ENCODE measurements around the gene MYL5. TPM values are rescaled to one million over a fixed set of nuclear protein-coding genes. Genes with fewer than 3 reads are reported as not detected.

MYL5 gene
- polyA plus RNA-seq, 3 donors from 2014 or later, result 3.3 to 8.1 (median 5.0) TPM

DNA sequence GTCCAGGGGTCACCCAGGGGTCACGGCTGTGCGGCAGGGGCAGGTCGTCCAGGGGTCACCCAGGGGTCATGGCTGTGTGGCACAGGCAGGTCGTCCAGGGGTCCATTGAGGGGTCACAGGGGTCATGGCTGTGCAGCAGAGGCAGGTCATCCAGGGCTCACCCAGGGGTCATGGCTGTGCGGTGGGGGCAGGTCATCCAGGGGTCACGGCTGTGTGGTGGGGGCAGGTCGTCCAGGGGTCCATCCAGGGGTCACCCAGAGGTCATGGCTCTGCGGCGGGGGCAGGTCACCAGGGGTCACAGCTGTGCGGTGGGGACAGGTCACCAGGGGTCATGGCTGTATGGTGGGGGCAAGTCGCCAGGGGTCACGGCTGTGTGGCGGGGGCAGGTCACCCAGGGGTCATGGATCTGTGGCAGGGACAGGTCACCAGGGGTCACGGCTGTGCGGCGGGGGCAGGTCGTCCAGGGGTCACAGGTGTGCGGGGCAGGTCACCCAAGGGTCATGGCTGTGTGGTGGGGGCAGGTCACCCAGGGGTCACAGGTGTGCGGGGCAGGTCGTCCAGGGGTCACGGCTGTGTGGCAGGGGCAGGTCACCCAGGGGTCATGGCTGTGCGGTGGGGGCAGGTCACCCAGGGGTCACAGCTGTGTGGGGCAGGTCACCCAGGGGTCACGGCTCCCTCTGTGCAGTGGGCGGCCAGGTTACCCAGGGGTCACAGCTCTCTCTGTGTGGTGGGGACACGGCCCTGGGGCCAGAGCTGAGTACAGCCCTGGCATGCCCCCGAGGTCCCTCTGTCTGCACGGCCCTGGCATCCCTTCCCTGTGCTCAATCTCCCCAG, 16.3 kb upstream of the MYL5 start:
- no peak for DNase-seq
- peaks cover 0 to 9% (median 6%) of the 10 kb centered on the region in 3 donors for H3K36me3 Mint-ChIP-seq
- H3K27ac Mint-ChIP-seq, result no peak overlapping the region
- peaks cover 0 to 2% of the 10 kb centered on the region in 2 donors for H3K4me1 Mint-ChIP-seq
- H3K9me3 Mint-ChIP-seq, result no peaks in the 10 kb centered on the region
- H3K4me3 Mint-ChIP-seq, result no peak overlapping the region
- peaks cover 0 to 2% (median 1%) of the 10 kb centered on the region in 3 donors for H3K27me3 Mint-ChIP-seq (ENCODE audit: low read depth in 3 of 3)

DNA sequence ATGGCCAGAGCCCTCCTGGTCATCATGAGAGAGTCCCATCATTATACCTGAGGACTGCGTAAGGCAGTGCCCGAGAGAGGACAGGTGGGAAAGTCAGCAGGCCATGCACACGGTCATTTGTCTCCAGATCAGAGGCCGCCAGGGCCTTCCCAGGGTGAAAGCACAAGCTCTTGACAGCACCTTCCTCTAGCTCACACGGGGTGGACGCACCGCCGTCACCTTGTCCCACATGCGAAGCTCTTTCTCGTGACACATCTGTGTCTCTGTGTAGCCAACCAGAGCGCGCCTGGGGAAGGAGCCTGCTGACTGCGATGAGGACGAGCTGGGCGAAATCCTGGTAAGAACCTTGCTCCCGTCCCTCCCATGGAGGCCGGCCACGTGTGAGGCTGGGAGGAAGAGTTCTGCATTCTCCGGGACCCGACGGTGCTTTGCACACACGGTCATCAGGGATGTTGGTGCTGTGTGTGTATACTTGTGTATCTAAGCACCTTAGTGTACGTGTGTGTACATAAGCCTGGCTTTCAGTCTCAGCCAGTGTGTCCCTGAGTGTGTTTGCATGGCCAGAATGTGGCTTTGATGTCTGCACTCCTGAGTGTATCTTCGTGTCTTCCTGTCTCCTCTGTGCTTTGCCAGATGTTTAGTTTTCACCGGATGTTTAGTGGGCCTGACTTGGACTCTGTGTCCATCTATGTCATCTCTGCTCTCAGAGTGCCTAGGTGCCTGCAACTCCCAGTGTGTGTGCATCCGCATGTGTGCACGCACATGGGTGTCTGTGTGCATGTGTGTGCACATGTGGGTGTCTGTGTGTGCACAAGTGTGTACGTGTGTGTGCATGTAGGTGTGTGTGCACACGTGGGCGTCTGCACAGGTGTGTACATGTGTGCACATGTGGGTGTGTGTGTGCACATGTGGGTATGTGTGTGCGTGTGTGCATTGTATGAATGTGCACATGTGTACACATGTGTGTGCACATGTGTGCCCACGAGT, 15.4 kb upstream of the MYL5 start:
- Mint-ChIP-seq H3K27me3 (ENCODE audit: low read depth in 3 of 3) (peaks cover 0 to 2% (median 0%) of the 10 kb centered on the region in 3 donors), H3K4me1 (peaks cover 0 to 6% of the 10 kb centered on the region in 2 donors), H3K36me3 (peaks cover 0 to 9% (median 6%) of the 10 kb centered on the region in 3 donors), H3K4me3 (no peak overlapping the region), H3K27ac (peak overlapping the region in 2 of 6 donors; percentile 18 to 69), H3K9me3 (no peaks in the 10 kb centered on the region)
- no peak for DNase-seq

DNA sequence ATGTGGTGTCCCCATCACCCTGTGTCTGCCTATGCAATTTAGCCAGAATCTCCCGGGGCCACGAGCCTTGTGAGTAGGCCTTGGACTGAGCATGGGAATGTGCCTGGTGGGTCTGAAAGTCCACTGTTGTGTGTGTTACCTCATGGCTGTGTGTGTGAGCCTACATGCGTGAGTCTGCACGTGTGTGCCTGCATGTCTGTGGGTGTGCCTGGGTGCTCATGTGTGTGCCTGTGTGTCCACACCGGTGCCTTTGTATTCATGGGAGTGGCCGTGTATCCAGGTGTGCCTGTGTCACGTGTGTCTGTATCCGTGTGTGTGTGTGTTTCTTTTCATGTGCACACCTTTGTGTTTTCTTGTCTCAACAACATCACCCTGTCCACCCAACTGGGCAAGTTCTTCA, 14.5 kb upstream of the MYL5 start:
- Mint-ChIP-seq H3K9me3 (no peaks in the 10 kb centered on the region), H3K4me3 (peak overlapping the region in 2 of 5 donors; percentile 16 to 35), H3K27ac (no peak overlapping the region), H3K36me3 (peaks cover 0 to 9% (median 6%) of the 10 kb centered on the region in 3 donors), H3K4me1 (peaks cover 5 to 11% of the 10 kb centered on the region in 2 donors), H3K27me3 (ENCODE audit: low read depth in 3 of 3) (peaks cover 0 to 2% (median 0%) of the 10 kb centered on the region in 3 donors)
- no peak for DNase-seq

DNA sequence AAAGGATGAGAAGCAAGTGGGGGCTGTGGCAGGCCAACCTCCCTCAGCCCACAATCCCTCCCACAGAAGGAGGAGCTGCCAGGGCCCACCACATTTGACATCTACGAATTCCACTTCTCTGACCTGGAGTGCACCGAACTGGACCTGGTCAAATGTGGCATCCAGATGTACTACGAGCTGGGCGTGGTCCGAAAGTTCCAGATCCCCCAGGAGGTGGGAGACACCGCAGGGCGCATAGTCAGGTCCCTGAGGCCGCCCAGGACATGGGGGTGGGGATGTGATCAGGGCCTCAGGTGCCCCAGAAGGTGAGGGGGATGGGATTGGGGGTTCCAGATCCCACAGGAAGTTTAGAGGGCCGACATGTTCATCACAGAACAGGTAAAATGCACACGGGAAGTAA, 13.9 kb upstream of the MYL5 start:
- no peak for DNase-seq
- H3K36me3 Mint-ChIP-seq, result peaks cover 0 to 9% (median 6%) of the 10 kb centered on the region in 3 donors
- peaks cover 0 to 2% (median 0%) of the 10 kb centered on the region in 3 donors for H3K27me3 Mint-ChIP-seq (ENCODE audit: low read depth in 3 of 3)
- peaks cover 5 to 11% of the 10 kb centered on the region in 2 donors for H3K4me1 Mint-ChIP-seq
- H3K9me3 Mint-ChIP-seq, result no peaks in the 10 kb centered on the region
- peak overlapping the region in 1 of 6 donors; percentile 49 for H3K27ac Mint-ChIP-seq
- H3K4me3 Mint-ChIP-seq, result no peak overlapping the region

DNA sequence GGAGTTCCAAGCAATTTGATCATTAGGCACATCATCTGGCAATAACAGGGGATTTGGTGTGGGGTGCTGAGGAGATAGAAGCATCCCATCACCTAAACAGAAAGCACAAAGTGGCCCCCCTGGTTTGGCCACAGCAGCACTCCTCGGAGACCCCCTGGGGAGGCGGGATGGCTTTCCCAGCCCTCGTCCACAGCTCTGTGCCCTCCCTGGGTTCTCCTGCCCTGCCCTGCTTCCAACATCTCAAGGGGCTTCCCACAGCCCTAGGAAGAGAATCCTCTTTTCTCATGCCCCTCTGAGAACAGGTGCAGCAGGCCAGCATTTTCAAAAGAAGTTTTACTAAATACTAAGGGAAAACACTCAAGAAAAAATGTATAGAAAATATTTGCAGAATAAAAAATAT, 13.1 kb upstream of the MYL5 start:
- Mint-ChIP-seq H3K27ac (no peak overlapping the region), H3K4me1 (peaks cover 5 to 11% of the 10 kb centered on the region in 2 donors), H3K36me3 (peaks cover 0 to 9% (median 6%) of the 10 kb centered on the region in 3 donors), H3K9me3 (no peaks in the 10 kb centered on the region), H3K4me3 (peak overlapping the region; percentile 2 to 56 (median 39)), H3K27me3 (ENCODE audit: low read depth in 3 of 3) (no peaks in the 10 kb centered on the region)
- DNase-seq, result no peak

DNA sequence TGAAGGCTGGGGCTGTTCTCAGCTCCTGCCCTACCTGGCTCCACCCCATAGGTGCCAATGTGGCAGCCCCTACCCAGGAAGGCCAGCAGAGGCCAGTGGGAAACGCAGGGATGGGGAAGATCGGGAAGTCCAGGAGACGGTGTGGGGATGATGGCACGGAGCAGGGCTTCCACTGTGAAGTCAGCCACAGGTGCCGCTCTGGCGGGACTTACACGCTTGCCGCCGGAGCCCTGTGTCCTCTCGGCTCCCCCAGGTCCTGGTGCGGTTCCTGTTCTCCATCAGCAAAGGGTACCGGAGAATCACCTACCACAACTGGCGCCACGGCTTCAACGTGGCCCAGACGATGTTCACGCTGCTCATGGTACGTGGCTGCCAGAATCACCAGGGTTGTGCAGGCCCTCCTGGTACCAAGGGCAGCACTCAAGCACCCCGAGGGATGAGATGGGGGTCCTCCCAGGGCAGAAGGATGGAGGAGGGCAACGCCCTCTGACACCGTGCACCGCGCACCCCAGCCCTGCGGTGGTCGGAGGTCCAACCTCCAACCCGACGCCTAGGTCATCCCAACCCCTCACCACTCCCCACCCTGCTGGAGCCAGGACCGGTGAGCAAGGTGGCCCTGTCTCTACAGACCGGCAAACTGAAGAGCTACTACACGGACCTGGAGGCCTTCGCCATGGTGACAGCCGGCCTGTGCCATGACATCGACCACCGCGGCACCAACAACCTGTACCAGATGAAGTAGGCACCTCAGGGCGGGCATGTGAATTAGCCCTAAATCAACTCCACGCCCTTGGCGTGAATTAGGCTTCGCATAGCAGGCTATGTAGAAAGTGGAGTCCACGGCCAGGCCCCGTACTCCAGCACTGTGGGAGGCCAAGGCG, 12.2 kb upstream of the MYL5 start:
- Mint-ChIP-seq H3K4me3 (peak overlapping the region in 4 of 5 donors; percentile 38 to 83 (median 64)), H3K27me3 (ENCODE audit: low read depth in 3 of 3) (no peaks in the 10 kb centered on the region), H3K27ac (peak overlapping the region in 3 of 6 donors; percentile 6 to 74 (median 39)), H3K36me3 (peaks cover 0 to 9% (median 6%) of the 10 kb centered on the region in 3 donors), H3K4me1 (peaks cover 5 to 11% of the 10 kb centered on the region in 2 donors), H3K9me3 (no peaks in the 10 kb centered on the region)
- DNase-seq, result no peak

DNA sequence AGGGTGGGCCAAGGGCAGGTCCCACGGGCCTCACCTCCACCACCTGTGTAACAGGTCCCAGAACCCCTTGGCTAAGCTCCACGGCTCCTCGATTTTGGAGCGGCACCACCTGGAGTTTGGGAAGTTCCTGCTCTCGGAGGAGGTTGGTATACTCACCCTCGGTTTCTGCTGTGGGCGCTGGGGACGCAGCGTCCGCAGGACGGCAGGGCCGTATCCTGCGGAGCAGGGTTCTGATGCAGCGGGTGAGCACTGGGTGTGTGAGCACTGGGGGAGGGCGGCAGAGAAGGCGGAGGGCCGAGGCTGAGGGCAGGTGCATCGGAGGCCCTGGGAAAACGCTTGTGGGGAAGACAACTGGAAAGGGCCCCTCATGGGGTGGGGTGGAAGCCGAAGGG, 11.3 kb upstream of the MYL5 start:
- Mint-ChIP-seq H3K4me1 (peaks cover 5 to 11% of the 10 kb centered on the region in 2 donors), H3K27ac (peak overlapping the region; percentile 45 to 77 (median 70)), H3K9me3 (no peaks in the 10 kb centered on the region), H3K36me3 (peaks cover 0 to 9% (median 6%) of the 10 kb centered on the region in 3 donors), H3K27me3 (ENCODE audit: low read depth in 3 of 3) (peaks cover 0 to 2% (median 0%) of the 10 kb centered on the region in 3 donors), H3K4me3 (peak overlapping the region; percentile 78 to 83 (median 80))
- DNase-seq, result no peak

DNA sequence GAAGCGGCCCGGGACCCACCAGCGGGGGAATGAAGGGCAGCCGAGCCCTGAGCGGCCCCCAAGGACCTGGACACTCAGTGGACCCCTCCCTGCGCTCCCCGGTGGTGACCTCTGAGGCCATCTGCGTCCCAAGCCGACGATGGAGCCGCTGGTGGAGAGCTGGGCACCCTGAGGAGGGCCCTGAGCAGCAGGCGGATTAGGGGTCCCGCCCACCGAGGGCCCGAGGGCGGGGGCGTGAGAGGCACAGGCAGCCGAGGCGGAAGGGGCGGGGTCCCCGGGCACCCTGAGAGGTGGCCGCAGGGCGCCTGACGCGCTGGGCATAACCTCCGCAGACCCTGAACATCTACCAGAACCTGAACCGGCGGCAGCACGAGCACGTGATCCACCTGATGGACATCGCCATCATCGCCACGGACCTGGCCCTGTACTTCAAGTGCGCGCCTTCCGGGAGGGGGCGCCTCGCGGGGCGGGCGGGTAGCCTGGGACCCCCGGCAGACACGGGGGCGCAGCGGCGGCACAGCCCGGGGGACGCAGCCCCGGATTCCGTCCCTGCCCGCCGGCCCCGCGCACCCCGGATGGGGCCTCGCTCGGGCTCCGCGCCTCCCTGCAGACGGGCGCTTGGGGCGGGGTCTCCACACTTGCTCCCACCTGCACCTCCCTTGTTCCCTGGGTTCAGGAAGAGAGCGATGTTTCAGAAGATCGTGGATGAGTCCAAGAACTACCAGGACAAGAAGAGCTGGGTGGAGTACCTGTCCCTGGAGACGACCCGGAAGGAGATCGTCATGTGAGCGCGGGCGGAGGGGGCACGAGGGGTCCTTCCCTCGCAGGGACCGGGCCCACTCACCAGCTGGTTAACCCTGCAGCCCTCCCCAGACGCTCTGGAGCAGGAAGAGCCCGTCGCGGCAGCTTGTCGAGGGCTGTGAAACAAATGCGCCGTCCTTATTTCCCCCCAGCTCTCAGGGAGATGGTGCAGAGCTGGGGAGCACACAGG, 10.6 kb upstream of the MYL5 start:
- Mint-ChIP-seq H3K27ac (peak overlapping the region; percentile 74 to 89 (median 80)), H3K36me3 (peaks cover 0 to 9% (median 6%) of the 10 kb centered on the region in 3 donors), H3K27me3 (ENCODE audit: low read depth in 3 of 3) (peaks cover 0 to 2% (median 0%) of the 10 kb centered on the region in 3 donors), H3K4me3 (peak overlapping the region; percentile 78 to 88 (median 82)), H3K9me3 (no peaks in the 10 kb centered on the region), H3K4me1 (peaks cover 5 to 11% of the 10 kb centered on the region in 2 donors)
- DNase-seq, result peak; percentile 72 to 78 (median 78)

DNA sequence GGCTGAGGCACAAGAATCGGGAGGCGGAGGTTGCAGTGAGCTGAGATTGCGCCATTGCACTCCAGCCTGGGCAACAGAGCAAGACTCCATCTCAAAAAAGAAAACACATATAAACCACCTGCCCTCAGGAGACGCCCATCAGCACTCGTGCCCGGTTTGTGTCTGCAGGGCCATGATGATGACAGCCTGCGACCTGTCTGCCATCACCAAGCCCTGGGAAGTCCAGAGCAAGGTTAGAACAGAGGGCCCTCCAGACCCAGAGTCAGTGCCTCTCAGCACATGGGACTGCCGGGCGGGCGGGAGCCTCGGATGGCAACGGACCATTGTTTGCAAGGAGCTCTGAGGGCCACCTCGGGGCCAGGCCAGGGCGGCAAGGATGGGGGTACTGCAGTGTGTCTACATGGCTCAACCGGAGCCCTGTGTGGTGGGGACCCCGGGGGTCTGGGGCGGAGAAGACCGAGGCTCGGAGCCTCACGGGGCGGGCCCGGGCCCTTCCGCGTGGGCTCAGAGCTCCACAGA, 9.6 kb upstream of the MYL5 start:
- Mint-ChIP-seq H3K27me3 (ENCODE audit: low read depth in 3 of 3) (peaks cover 0 to 2% (median 0%) of the 10 kb centered on the region in 3 donors), H3K27ac (peak overlapping the region; percentile 56 to 89 (median 76)), H3K4me3 (peak overlapping the region; percentile 77 to 88 (median 82)), H3K4me1 (peaks cover 5 to 9% of the 10 kb centered on the region in 2 donors), H3K9me3 (no peaks in the 10 kb centered on the region), H3K36me3 (peaks cover 0 to 8% (median 6%) of the 10 kb centered on the region in 3 donors)
- DNase-seq, result no peak

DNA sequence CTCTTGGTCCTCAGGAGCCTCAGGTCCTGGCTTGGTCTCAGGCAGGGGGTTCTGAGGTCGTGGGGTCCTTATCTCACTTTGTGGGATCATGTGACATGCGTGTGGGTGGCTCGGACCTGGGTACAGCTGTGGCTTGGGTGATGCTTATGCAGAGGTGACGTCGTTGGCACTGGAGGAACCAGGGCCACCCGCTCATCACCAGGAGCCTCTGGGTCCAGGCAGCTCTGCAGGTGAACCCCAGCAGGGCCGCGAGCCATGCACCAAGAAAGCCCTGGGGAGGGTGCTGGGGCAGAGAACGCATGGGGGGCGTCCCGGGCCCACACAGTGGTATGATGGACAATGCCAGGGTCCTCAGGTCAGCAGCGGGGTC, 9.0 kb upstream of the MYL5 start:
- H3K27ac Mint-ChIP-seq, result peak overlapping the region in 2 of 6 donors; percentile 45 to 49
- DNase-seq, result no peak
- peaks cover 5 to 9% of the 10 kb centered on the region in 2 donors for H3K4me1 Mint-ChIP-seq
- H3K9me3 Mint-ChIP-seq, result no peaks in the 10 kb centered on the region
- H3K27me3 Mint-ChIP-seq (ENCODE audit: low read depth in 3 of 3), result peaks cover 0 to 2% (median 2%) of the 10 kb centered on the region in 3 donors
- peaks cover 0 to 4% (median 3%) of the 10 kb centered on the region in 3 donors for H3K36me3 Mint-ChIP-seq
- H3K4me3 Mint-ChIP-seq, result peak overlapping the region in 3 of 5 donors; percentile 13 to 87 (median 82)

DNA sequence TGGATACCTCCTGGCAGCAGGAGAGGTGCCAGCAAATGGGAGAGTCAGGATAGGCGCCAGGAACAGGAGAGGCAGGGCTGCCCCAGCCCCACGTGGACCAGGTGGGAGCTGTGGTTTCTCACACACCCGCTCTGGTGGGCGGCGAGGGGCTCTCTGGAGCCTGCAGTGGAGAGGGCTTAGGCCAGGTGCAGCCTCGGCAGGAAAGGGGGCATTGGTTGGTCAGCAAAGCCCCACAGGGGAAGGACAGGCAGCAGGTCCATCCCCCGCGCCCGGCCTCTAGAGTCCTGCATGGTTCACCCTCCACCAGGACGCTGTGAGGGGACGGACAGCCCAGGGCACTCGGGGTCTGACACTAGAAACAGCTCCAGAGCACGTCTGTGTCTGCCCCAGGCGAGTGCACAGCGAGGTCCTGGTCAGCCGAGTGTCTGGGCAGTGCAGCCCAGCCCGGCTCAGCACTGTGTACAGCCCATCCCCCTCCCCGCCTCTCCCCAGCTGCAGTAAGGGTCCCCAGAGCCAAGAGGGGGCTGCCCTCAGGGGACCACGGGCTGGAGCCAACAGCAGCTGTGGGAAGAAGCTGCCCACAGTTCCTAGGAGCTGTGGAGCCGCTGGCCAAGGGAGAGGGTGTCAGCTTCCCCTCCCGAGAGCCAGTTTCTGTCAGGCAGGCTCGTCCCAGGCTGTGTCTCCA, 8.4 kb upstream of the MYL5 start:
- peak overlapping the region in 1 of 6 donors; percentile 49 for H3K27ac Mint-ChIP-seq
- peaks cover 5 to 9% of the 10 kb centered on the region in 2 donors for H3K4me1 Mint-ChIP-seq
- no peak for DNase-seq
- H3K9me3 Mint-ChIP-seq, result no peaks in the 10 kb centered on the region
- peaks cover 0 to 5% (median 0%) of the 10 kb centered on the region in 3 donors for H3K36me3 Mint-ChIP-seq
- H3K27me3 Mint-ChIP-seq (ENCODE audit: low read depth in 3 of 3), result peaks cover 0 to 2% (median 2%) of the 10 kb centered on the region in 3 donors
- peak overlapping the region in 1 of 5 donors; percentile 12 for H3K4me3 Mint-ChIP-seq

Data from immature natural killer cell (primary cell).